HUES64 (cell line): ENCODE measurements around the gene EBF3.
"Not testable (repeated sequence)": the region's sequence is repeated elsewhere in the genome, so short reads cannot be mapped to it uniquely, and the experiment has no call there.

Experiments
- H3K27ac ChIP-seq: 2 replicates; pipeline ENCODE4 v1.7.0; 2013; ENCODE audit warnings: low read depth, low read length, inconsistent platforms
- H3K27me3 ChIP-seq: 2 replicates; pipeline ENCODE4 v1.6.1; 2013; ENCODE audit warnings: mild to moderate bottlenecking, low read length; ENCODE audit not compliant: insufficient read depth
- H3K36me3 ChIP-seq: 2 replicates; pipeline ENCODE4 v1.6.1; 2013; ENCODE audit warnings: mild to moderate bottlenecking, low read length; ENCODE audit not compliant: insufficient read depth
- H3K4me1 ChIP-seq: 2 replicates; pipeline ENCODE4 v1.6.1; 2013; ENCODE audit warnings: mild to moderate bottlenecking, low read length, moderate library complexity; ENCODE audit not compliant: insufficient read depth
- H3K4me3 ChIP-seq: 2 replicates; pipeline ENCODE4 v1.5.1; 2013; ENCODE audit warnings: mild to moderate bottlenecking, low read length, moderate library complexity
- H3K9ac ChIP-seq: 2 replicates; pipeline ENCODE4 v1.6.1; 2013; ENCODE audit warnings: mild to moderate bottlenecking, low read depth, low read length
- H3K9me3 ChIP-seq: 2 replicates; pipeline ENCODE4 v1.6.1; 2013; ENCODE audit warnings: low read depth, low read length; ENCODE audit not compliant: insufficient read depth
- WGBS: fragments of 150-250, 120-280 bp; methylation state at CpG from one replicate; pipeline ENCODE4 v1.1.7; 2013; ENCODE audit warnings: missing lambda C conversion rate; 5-methylcytosine and 5-hydroxymethylcytosine counted together

EBF3 gene

DNA sequence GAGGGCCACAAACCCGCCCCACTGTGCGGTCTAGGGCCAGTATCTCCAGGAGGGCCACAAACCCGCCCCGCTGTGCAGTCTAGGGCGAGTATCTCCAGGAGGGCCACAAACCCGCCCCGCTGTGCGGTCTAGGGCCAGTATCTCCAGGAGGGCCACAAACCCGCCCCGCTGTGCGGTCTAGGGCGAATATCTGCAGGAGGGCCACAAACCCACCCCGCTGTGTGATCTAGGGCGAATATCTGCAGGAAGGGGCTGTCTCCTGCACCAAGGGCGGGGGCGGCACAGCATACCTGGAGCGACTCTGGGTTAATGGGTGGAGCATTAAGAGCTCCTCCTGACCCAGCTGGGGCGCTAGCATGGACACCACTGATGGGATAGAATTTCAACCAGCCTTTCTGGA lies 43.9 kb downstream of the EBF3 start:
- H3K4me3 ChIP-seq, H3K27ac ChIP-seq, H3K9me3 ChIP-seq, H3K27me3 ChIP-seq, H3K9ac ChIP-seq, H3K4me1 ChIP-seq, H3K36me3 ChIP-seq: not testable (repeated sequence)
- 95% methylated on average over 16 of the region's 18 CpGs for WGBS

DNA sequence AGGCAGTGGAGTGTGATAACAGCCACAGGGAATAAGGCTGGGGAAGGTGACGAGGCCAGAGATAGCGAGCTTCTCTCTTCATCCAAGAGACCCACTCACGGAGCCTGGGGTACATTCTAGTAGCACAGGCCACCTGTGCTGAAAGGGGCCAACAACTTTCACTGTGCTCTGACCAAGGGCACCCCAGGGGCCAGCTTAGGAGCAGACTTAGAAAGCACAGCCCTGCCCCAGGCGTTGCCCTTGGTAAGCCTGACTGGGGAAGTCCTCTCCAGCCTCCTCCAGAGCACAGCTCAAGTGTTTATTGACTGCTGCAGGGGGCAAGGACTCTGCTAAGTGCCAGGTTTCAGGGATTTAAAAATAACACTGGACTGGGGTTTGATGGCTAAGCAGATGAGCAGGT lies 44.7 kb downstream of the EBF3 start:
- no peaks in the 10 kb centered on the region for H3K9me3 ChIP-seq
- H3K4me3 ChIP-seq = no peak overlapping the region
- no peaks in the 10 kb centered on the region for H3K4me1 ChIP-seq
- H3K9ac ChIP-seq = no peak overlapping the region
- H3K27ac ChIP-seq = no peak overlapping the region
- H3K27me3 ChIP-seq = no peaks in the 10 kb centered on the region
- 81% methylated on average over 4 of the region's 4 CpGs for WGBS
- H3K36me3 ChIP-seq = no peaks in the 10 kb centered on the region

DNA sequence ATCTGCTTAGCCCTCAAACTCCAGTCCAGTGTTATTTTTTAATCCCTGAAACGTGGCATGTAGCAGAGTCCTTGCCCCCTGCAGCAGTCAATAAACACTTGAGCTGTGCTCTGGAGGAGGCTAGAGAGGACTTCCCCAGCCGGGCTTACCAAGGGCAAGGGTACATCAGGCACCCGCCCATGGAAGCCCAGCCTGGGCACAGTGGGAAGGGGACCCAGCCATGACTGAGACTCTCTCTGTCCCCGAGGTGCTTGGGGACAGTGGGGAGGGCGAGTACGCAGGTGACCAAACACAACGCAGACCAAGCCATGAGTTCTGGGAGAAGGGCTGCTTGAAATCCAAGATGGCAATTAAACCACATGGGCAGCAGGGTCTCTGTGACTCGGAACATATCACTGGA lies 45.2 kb downstream of the EBF3 start:
- no peak overlapping the region for H3K9ac ChIP-seq
- H3K36me3 ChIP-seq = no peaks in the 10 kb centered on the region
- no peaks in the 10 kb centered on the region for H3K4me1 ChIP-seq
- H3K4me3 ChIP-seq = no peak overlapping the region
- 92% methylated on average over 8 of the region's 8 CpGs for WGBS
- H3K9me3 ChIP-seq = no peaks in the 10 kb centered on the region
- H3K27ac ChIP-seq = no peak overlapping the region
- H3K27me3 ChIP-seq = no peaks in the 10 kb centered on the region

DNA sequence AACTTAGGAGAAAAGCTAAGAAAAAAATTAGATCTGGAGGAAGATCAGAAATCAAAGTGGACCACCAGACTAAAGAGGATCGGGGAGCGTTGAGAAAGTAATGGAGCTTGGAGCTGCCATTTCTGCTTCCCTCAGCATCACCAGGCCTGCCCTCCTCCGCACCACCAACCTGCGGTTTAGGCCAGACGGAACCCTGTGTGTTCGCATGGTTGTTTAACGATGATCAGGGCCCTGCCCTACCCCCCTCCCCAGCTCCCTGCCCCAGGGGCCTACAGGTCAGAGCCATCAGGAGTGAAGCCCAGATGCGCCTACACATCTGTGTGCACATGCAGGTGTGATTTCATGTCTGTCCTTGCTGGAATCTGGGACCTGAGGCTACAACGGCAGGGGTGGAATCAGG lies 45.7 kb downstream of the EBF3 start:
- H3K9ac ChIP-seq = no peak overlapping the region
- H3K4me3 ChIP-seq = no peak overlapping the region
- no peaks in the 10 kb centered on the region for H3K27me3 ChIP-seq
- 93% methylated on average over 9 of the region's 9 CpGs for WGBS
- no peaks in the 10 kb centered on the region for H3K4me1 ChIP-seq
- H3K9me3 ChIP-seq = no peaks in the 10 kb centered on the region
- H3K27ac ChIP-seq = no peak overlapping the region
- no peaks in the 10 kb centered on the region for H3K36me3 ChIP-seq

DNA sequence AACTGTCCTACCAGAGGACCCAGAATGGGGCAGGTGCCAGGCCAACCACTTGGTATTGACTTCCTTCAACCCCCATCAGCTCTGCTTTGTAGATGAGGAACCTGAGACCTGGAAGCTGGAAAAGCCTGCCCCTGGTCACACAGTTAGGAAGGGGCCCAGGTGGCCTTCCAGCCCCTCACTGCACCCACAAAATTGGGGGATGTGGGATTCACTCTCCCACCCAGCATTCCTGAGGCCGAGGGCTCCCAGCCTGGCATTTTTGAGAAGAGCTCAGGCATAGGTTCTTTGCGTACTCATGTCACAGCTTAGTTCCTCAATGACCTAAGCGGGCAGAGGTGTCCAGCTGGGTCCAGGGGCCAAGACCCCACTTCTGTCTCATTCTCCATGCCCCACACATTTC lies 46.1 kb downstream of the EBF3 start:
- Histone ChIP-seq H3K9ac (no peak overlapping the region), H3K4me1 (peaks cover 2% of the 10 kb centered on the region; the same call in 1 of the 2 replicates), H3K4me3 (no peak overlapping the region), H3K36me3 (no peaks in the 10 kb centered on the region), H3K27me3 (no peaks in the 10 kb centered on the region), H3K27ac (no peak overlapping the region), H3K9me3 (no peaks in the 10 kb centered on the region)
- 97% methylated on average over 3 of the region's 3 CpGs for WGBS

GRCh38 chr10:129916506-129916995 lies 47.5 kb downstream of the EBF3 start:
- H3K4me1 ChIP-seq = peaks cover 12% of the 10 kb centered on the region
- H3K9ac ChIP-seq = no peak overlapping the region
- WGBS = 94% methylated on average over 7 of the region's 7 CpGs
- no peaks in the 10 kb centered on the region for H3K36me3 ChIP-seq
- no peak overlapping the region for H3K4me3 ChIP-seq
- no peak overlapping the region for H3K27ac ChIP-seq
- no peaks in the 10 kb centered on the region for H3K9me3 ChIP-seq
- no peaks in the 10 kb centered on the region for H3K27me3 ChIP-seq

DNA sequence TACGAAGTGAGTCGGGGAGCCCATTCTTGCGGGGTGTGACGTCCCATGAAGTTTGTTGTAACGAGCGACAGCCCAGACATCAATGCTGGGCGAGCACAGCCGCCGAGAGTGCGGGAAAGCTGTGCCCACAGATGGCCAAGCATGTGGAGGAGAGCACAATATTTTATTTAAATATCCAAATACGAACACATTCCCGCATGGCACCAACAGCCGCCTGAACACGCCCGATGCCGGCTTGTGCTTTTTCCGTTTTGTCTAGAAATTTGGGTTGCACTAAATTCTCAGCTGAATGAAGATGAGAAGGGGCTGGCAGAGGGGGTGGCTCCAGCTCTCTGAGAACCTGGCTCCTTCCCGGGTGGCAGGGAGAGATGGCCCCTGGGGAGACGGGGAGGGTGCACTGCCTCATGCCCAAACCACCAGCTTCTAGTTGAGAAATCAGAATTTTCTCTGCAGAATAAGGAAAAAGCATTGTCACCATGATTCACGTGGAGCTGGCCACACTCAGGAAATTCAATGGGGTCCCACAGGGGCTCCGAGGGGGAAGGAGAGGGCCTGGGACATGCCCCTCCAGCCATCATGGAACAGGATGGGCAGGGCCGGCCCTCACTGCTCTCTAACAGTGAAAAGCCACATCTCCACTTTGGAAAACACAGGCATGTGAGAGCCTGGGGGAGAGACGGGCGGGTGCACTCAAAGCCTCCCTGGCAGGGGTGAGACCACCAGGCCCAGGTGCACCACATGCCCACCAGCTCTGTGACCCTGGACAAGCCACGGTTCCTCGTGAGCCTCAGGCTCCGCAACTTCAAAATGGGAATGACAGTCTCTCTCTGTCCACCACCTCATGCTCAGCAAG lies 48.3 kb downstream of the EBF3 start:
- Histone ChIP-seq H3K36me3 (no peaks in the 10 kb centered on the region), H3K4me1 (peaks cover 12% of the 10 kb centered on the region), H3K27me3 (no peaks in the 10 kb centered on the region), H3K27ac (no peak overlapping the region), H3K9ac (no peak overlapping the region), H3K4me3 (no peak overlapping the region), H3K9me3 (no peaks in the 10 kb centered on the region)
- WGBS = 96% methylated on average over 27 of the region's 27 CpGs

DNA sequence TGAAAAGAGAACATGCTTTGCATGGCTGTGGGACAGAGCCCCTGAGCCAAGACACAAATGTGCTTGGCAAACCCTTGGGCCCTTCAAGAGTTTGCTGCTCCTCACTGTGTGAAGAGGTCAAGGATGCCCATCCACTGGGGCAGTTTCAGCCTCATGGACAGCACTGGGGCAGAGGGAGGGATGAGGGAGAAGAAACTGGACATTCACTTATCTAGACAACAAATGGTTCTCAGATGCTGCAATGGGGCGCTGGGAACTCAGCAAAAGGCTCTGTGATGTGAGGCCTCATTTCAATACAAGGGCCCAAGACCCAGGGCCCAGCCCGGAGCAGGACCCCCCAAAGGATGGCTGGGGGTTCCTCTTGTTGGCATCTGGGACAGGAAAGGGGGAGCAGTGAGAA lies 49.1 kb downstream of the EBF3 start:
- H3K27ac ChIP-seq = no peak overlapping the region
- no peaks in the 10 kb centered on the region for H3K9me3 ChIP-seq
- no peaks in the 10 kb centered on the region for H3K27me3 ChIP-seq
- no peaks in the 10 kb centered on the region for H3K36me3 ChIP-seq
- H3K4me3 ChIP-seq = no peak overlapping the region
- WGBS = 93% methylated on average over 2 of the region's 2 CpGs
- H3K9ac ChIP-seq = no peak overlapping the region
- peaks cover 12% of the 10 kb centered on the region for H3K4me1 ChIP-seq

DNA sequence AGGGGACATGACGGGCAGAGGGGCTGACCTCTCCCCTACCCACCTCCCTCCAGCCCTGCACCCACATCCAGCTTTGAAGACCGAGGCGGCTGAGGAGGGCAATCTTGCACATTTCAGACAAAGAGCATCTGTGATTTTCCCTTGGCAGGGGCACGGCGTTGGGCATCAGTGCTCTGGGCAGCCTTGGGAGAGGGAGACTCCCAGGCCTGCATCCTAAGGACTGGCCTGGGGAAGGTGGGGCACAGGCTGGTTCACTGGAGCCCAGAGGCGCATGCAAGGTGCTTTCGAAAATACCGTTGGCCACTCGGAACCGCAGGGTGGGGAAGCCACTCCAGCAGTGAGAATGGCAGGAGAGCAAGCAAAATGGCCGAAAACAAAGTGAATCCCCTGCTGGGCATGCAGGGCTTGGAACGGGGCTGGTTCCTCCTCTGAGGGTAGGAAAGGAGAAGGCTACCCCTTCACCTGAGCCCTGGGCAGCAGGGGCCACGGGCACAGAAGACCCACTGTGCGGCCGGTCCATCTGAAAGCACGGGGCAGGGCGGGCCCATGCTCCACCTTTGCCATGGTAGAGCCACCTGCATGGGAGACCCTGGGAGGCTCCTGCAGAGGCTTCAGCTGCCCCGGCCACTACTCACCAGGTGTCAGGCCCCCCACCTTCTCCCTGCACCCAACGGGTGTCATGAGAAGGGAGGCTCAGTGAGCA lies 49.8 kb downstream of the EBF3 start:
- Histone ChIP-seq H3K27me3 (no peaks in the 10 kb centered on the region), H3K36me3 (no peaks in the 10 kb centered on the region), H3K9ac (no peak overlapping the region), H3K4me1 (peaks cover 12% of the 10 kb centered on the region), H3K4me3 (no peak overlapping the region), H3K9me3 (no peaks in the 10 kb centered on the region), H3K27ac (no peak overlapping the region)
- 95% methylated on average over 19 of the region's 19 CpGs for WGBS

GRCh38 chr10:129912986-129913695 lies 50.9 kb downstream of the EBF3 start:
- 79% methylated on average over 14 of the region's 15 CpGs for WGBS
- no peaks in the 10 kb centered on the region for H3K9me3 ChIP-seq
- no peak overlapping the region for H3K27ac ChIP-seq
- H3K36me3 ChIP-seq = no peaks in the 10 kb centered on the region
- H3K27me3 ChIP-seq = no peaks in the 10 kb centered on the region
- peaks cover 12% of the 10 kb centered on the region for H3K4me1 ChIP-seq
- no peak overlapping the region for H3K4me3 ChIP-seq
- H3K9ac ChIP-seq = no peak overlapping the region
